ENCODE data around the gene CYREN. TPM values are rescaled to one million over a fixed set of nuclear protein-coding genes. Genes with fewer than 3 reads are reported as not detected.
A peak's percentile ranks its signal among the peaks of the same experiment; 100 is the strongest.

CYREN gene
- polyA plus RNA-seq, 2 of the 4 experiments (the other 2 are of a cell fraction) = 59.3 to 70.4 TPM

DNA sequence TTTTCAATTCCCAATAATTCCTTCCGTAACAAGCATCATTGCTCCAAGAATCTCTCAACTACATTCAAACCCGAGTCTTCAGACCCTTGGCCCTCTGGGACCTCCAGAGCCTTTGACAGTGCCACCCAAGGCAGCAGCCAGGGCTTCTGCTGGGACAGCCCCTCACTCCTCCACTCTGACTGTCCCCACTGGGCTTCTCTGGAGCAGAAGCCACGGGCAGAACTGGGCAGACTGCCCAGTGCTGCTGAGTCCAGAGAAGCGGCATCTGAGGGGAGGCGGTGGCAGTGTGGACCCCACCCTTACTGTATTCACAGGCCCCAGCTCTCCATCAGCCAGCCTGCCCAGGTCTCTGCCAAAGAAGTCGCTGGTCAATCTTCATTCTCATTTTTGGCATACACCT lies 8.8 kb downstream of the CYREN start (continued):
- TF ChIP-seq POLR2A (IDR thresholded peaks at IDR 0.05; ENCODE audit: low read length) (no peak), ZNF302 (CRISPR knock-in tag; IDR thresholded peaks at IDR 0.05) (no peak)

DNA sequence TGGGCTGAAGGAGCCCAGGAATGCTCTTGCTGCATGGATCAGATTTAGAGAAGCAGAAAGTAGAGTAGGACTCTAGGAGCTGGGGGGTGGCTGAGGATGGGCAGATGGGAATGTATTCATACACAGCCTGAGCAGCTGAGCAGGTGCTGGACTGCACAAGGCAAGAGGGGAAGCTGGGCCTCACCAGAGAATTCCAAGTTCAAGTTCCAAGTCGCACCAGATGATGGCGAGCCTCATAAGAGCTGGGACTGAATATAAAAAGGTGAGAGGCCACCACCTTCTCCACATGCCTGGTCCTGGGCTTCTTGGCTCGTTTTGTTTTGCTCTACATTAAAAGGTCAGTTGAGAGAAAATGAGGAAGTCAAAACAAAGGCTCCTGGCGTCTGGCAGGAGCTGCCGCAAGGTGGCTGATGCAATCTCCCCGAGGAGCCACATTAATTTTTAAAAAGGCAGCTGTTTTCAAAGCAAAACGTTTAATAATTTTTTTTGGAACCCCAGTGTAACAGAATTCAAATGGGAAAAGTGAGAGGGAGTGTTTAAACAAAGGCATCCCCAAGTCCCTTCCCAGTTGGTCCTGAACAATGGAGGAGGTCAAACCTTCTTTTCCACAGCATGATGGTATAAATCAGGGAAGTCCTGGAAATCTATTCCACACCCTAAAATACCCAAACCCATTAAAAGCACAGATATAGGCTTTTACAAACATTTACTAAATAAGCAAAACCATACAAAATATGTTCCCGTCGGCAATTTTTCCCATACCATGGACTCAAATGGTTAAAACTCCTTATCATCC lies 9.5 kb downstream of the CYREN start:
- 0 out of 6 replicates have a peak, but pooled peaks of 1 of the 2 experiments have one; percentile 11 for ATAC-seq
- DNase-seq (ENCODE audit: low read depth in 1 of 2, low spot score in 1 of 2) = no peak
- ChIA-PET CTCF (interaction anchor here (0.6 to 4.5 kb wide), 4 partner anchors 8 to 411 kb away, joined by 4 to 31 read pairs (median 4); partner anchors contain the start of gene CYREN), POLR2A (interaction anchor here (1.4 kb wide), 1 partner anchor 10 kb away, joined by 4 read pairs; the partner anchor contains the start of gene CYREN)
- TF ChIP-seq HOXB5 (CRISPR knock-in tag; IDR thresholded peaks at IDR 0.05) (no peak), REST (IDR thresholded peaks at IDR 0.05) (0 out of 2 replicates have a peak, but pooled peaks have one; percentile 1), RFX5 (IDR thresholded peaks at IDR 0.05) (no peak), MAFK (IDR thresholded peaks at IDR 0.05; ENCODE audit: partially characterized antibody) (peak; percentile 40)
- WGBS (ENCODE audit: missing lambda C conversion rate) = 77% methylated on average over 9 of the region's 9 CpGs
- Histone ChIP-seq H3K4me3 (no peak overlapping the region), H3K4me2 (peak overlapping the region; percentile 53), H3K4me1 (peaks cover 17% of the 10 kb centered on the region), H3K9me3 (peaks cover 36% of the 10 kb centered on the region), H3K27ac (peak overlapping the region; percentile 73 to 75)
- FAIRE-seq = no peak

DNA sequence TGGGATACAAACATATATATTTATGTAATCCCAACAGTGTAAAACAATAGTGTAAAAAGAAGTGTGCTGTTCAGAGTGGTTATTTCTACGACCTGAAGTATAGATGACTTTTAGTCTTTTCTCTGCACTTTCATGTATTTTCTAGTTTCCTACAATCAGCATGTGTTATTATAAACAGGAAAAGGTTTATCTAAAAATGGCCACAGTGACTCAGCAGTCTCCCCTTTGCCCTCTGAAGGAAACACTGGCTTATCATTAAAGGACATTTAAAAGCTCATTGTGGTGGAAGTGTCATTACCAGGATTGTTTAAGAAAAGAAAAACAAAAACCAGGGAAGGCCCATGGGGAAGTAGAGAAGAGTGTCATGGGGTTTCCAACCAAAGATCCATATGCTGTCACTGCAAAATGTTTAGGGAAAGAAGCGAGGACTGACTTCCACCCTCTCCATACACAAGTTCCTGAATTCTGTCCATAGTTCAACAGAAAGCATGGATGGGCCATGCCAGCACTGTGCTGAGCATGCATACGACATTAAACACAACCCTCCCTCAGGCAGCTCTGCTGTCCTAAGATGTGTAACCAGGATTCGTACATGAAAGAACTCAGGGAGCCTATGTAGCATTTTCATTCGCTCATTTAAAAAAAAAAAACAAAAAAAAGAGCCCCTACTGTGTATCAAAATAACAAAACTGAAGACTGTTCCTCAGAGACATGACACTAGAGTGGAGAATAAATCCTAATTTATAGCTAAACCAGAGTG lies 10.2 kb downstream of the CYREN start:
- Histone ChIP-seq H3K4me1 (peaks cover 17% of the 10 kb centered on the region), H3K27ac (peak overlapping the region; percentile 73 to 75), H3K9me3 (peaks cover 44% of the 10 kb centered on the region), H3K4me3 (no peak overlapping the region), H3K4me2 (peak overlapping the region; percentile 53)
- ChIA-PET CTCF (interaction anchor here (0.6 to 4.5 kb wide), 4 partner anchors 9 to 412 kb away, joined by 4 to 31 read pairs (median 4); partner anchors contain the start of gene CYREN), POLR2A (interaction anchor here (1.4 kb wide), 1 partner anchor 10 kb away, joined by 4 read pairs; the partner anchor contains the start of gene CYREN)
- DNase-seq (ENCODE audit: low read depth in 1 of 2, low spot score in 1 of 2) (peak in 1 of 2 experiments; percentile 36), ATAC-seq (no peak; a peak in 2 of 6 replicates), FAIRE-seq (no peak)
- 76% methylated on average over 5 of the region's 5 CpGs for WGBS (ENCODE audit: missing lambda C conversion rate)
- no peak for TF ChIP-seq KDM5A (IDR thresholded peaks at IDR 0.05)
- no peak for TF ChIP-seq CHD4 (IDR thresholded peaks at IDR 0.05; ENCODE audit: borderline replicate concordance)
- no peak for TF ChIP-seq NR3C1 (IDR thresholded peaks at IDR 0.05)
- TF ChIP-seq CEBPB (IDR thresholded peaks at IDR 0.05) = no peak
- no peak for TF ChIP-seq FOSL2 (IDR thresholded peaks at IDR 0.05)
- peak; percentile 35; the same call in 1 of the 2 replicates for TF ChIP-seq FOSL2 (CRISPR knock-in tag; IDR thresholded peaks at IDR 0.05)
- TF ChIP-seq HOXB13 (CRISPR knock-in tag; IDR thresholded peaks at IDR 0.05; ENCODE audit: low read depth) = no peak
- TF ChIP-seq ZC3H11A (IDR thresholded peaks at IDR 0.05) = no peak
- no peak for TF ChIP-seq SMC3 (IDR thresholded peaks at IDR 0.05)
- no peak for TF ChIP-seq JUN (IDR thresholded peaks at IDR 0.05)
- peak; percentile 39 for TF ChIP-seq NFE2L2 (conservative IDR thresholded peaks at IDR 0.05; ENCODE audit: low read length)
- peak; percentile 81 for TF ChIP-seq MAFK (IDR thresholded peaks at IDR 0.05; ENCODE audit: partially characterized antibody)
- no peak for TF ChIP-seq HOXA7 (CRISPR knock-in tag; IDR thresholded peaks at IDR 0.05)
- no peak for TF ChIP-seq PHF8 (IDR thresholded peaks at IDR 0.05; ENCODE audit: borderline replicate concordance, low read depth)
- TF ChIP-seq POLR2AphosphoS2 (conservative IDR thresholded peaks at IDR 0.05; ENCODE audit: low read length) = no peak
- 0 out of 2 replicates have a peak, but pooled peaks have one; percentile 18 for TF ChIP-seq MAX (IDR thresholded peaks at IDR 0.05)
- no peak for TF ChIP-seq HOXB5 (CRISPR knock-in tag; IDR thresholded peaks at IDR 0.05)
- no peak for TF ChIP-seq TP53 (CRISPR knock-in tag; IDR thresholded peaks at IDR 0.05)
- TF ChIP-seq EHMT2 (IDR thresholded peaks at IDR 0.05; ENCODE audit: low read depth) = no peak
- no peak for TF ChIP-seq ZNF302 (CRISPR knock-in tag; IDR thresholded peaks at IDR 0.05)
- TF ChIP-seq CBX8 (IDR thresholded peaks at IDR 0.05) = no peak
- no peak for TF ChIP-seq SREBF2 (IDR thresholded peaks at IDR 0.05)
- no peak for TF ChIP-seq ZSCAN20 (CRISPR knock-in tag; IDR thresholded peaks at IDR 0.05)
- no peak for TF ChIP-seq ATOH8 (CRISPR knock-in tag; IDR thresholded peaks at IDR 0.05; ENCODE audit: low read depth)
- TF ChIP-seq BHLHE40 (IDR thresholded peaks at IDR 0.05; ENCODE audit: low read depth, low read length) = no peak
- TF ChIP-seq KDM1A (IDR thresholded peaks at IDR 0.05; ENCODE audit: low read depth) = no peak
- no peak for TF ChIP-seq RAD21 (conservative IDR thresholded peaks at IDR 0.05 in 1 of 2, IDR thresholded peaks at IDR 0.05 in 1 of 2)
- TF ChIP-seq MYC (IDR thresholded peaks at IDR 0.05; ENCODE audit: borderline replicate concordance, low read length) = no peak

Data from A549 (cell line).